Raji (cell line): ENCODE results near the gene CDCA7L.

ENCODE experiments used
- POLR2A ChIP-seq: IDR thresholded peaks from 2 replicates; pipeline ENCODE4 v1.6.1; 2011; ENCODE audit warnings: low read depth, low read length, control low read depth; ENCODE audit not compliant: insufficient read depth

The CDCA7L gene

GRCh38 chr7:21945454-21946221 is at the start of gene CDCA7L:
Gene CDCA7L (minus strand): TSS chr7:21945899. CDS start chr7:21945804, 95 bp downstream.
- peak; percentile 96 for TF ChIP-seq POLR2A

GRCh38 chr7:21986096-21986495 is 40.4 kb upstream of the CDCA7L start:
- no peak for TF ChIP-seq POLR2A

- no peak for TF ChIP-seq POLR2A
These were observed 38.3 kb upstream of the CDCA7L start for GRCh38 chr7:21984042-21984441.

GRCh38 chr7:21983056-21983455 is 37.4 kb upstream of the CDCA7L start:
- TF ChIP-seq POLR2A = no peak

GRCh38 chr7:21981524-21981923 is 35.8 kb upstream of the CDCA7L start:
- no peak for TF ChIP-seq POLR2A

- TF ChIP-seq POLR2A = no peak
These were observed 35.3 kb upstream of the CDCA7L start for GRCh38 chr7:21980926-21981500.

GRCh38 chr7:21972397-21972784 is 26.7 kb upstream of the CDCA7L start:
- TF ChIP-seq POLR2A = no peak

- TF ChIP-seq POLR2A = no peak
These were observed 26.2 kb upstream of the CDCA7L start for GRCh38 chr7:21971780-21972396.

GRCh38 chr7:21969822-21970221 is 24.1 kb upstream of the CDCA7L start:
- TF ChIP-seq POLR2A = no peak

- TF ChIP-seq POLR2A = no peak
These were observed 21.9 kb upstream of the CDCA7L start for GRCh38 chr7:21967598-21968003.

- TF ChIP-seq POLR2A = no peak
These were observed 20.6 kb upstream of the CDCA7L start for GRCh38 chr7:21966271-21966670.

- TF ChIP-seq POLR2A = no peak
These were observed 19.6 kb upstream of the CDCA7L start for GRCh38 chr7:21965291-21965690.

GRCh38 chr7:21962677-21963076 is 17.0 kb upstream of the CDCA7L start:
- no peak for TF ChIP-seq POLR2A

GRCh38 chr7:21960922-21961321 is 15.2 kb upstream of the CDCA7L start:
- no peak for TF ChIP-seq POLR2A

GRCh38 chr7:21959387-21959776 is 13.7 kb upstream of the CDCA7L start:
- TF ChIP-seq POLR2A = no peak

- no peak for TF ChIP-seq POLR2A
These were observed 8.1 kb upstream of the CDCA7L start for GRCh38 chr7:21953781-21954180.
